Ishikawa (cell line): ENCODE data around the gene S100A8.

Experiments used
- CEBPB ChIP-seq: IDR thresholded peaks from 2 replicates; pipeline ENCODE4 v1.6.1; 2012
- CREB1 ChIP-seq: IDR thresholded peaks from 2 replicates; pipeline ENCODE4 v1.6.1; 2012; ENCODE audit warnings: low read depth
- EGR1 ChIP-seq: IDR thresholded peaks from 2 replicates; pipeline ENCODE4 v1.6.1; 2012
- EP300 ChIP-seq: IDR thresholded peaks from 2 replicates; pipeline ENCODE4 v1.6.1; 2012; ENCODE audit warnings: borderline replicate concordance
- FOXM1 ChIP-seq: IDR thresholded peaks from 2 replicates; pipeline ENCODE4 v1.6.1; 2012; ENCODE audit warnings: low read depth, borderline replicate concordance
- NFIC ChIP-seq: IDR thresholded peaks from 2 replicates; pipeline ENCODE4 v1.6.1; 2012
- RAD21 ChIP-seq: IDR thresholded peaks from 2 replicates; pipeline ENCODE4 v1.6.1; 2012; ENCODE audit warnings: low read depth
- TAF1 ChIP-seq: IDR thresholded peaks from 2 replicates; pipeline ENCODE4 v1.6.1; 2012; ENCODE audit warnings: low read depth, mild to moderate bottlenecking
- TCF12 ChIP-seq: IDR thresholded peaks from 2 replicates; pipeline ENCODE4 v1.6.1; 2012; ENCODE audit warnings: low read depth
- TEAD4 ChIP-seq: IDR thresholded peaks from 2 replicates; pipeline ENCODE4 v1.6.1; 2012
- YY1 ChIP-seq: IDR thresholded peaks from 2 replicates; pipeline ENCODE4 v1.6.1; 2012; ENCODE audit warnings: low read depth
- ZBTB7A ChIP-seq: IDR thresholded peaks from 2 replicates; pipeline ENCODE4 v1.6.1; 2012; ENCODE audit warnings: low read depth
- TF ChIP-seq, protein P1 (sequence below): IDR thresholded peaks from 2 replicates; pipeline ENCODE4 v1.6.1; 2012
- TF ChIP-seq, protein P2 (sequence below): IDR thresholded peaks from 2 replicates; pipeline ENCODE4 v1.6.1; 2012
- TF ChIP-seq, protein P3 (sequence below): IDR thresholded peaks from 2 replicates; pipeline ENCODE4 v1.6.1; 2012; ENCODE audit warnings: low read depth, mild to moderate bottlenecking

Gene S100A8

DNA sequence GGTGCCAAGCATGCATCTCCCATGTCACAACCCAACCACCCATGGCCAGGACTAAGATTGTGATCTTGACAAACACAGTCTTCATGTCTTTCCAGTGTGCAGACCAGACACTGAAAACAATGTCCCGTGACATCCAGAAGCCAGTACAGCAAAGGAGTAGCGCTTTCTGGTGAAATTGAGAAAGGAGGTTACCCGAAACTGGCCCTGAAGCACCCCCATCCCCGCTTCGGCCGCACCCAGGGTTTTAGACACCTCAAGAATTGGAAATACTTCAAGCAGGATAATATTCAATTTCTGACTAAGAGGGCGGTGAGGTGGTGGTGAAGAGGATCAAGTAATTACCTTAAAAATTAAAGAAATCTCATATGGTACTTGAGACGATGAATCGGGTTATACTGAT, 10.6 kb upstream of the S100A8 start:
- TF ChIP-seq TEAD4: no peak
- no peak for TF ChIP-seq YY1
- no peak for TF ChIP-seq FOXM1
- TF ChIP-seq, protein P1, sequence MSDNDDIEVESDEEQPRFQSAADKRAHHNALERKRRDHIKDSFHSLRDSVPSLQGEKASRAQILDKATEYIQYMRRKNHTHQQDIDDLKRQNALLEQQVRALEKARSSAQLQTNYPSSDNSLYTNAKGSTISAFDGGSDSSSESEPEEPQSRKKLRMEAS: no peak
- TF ChIP-seq, protein P2, sequence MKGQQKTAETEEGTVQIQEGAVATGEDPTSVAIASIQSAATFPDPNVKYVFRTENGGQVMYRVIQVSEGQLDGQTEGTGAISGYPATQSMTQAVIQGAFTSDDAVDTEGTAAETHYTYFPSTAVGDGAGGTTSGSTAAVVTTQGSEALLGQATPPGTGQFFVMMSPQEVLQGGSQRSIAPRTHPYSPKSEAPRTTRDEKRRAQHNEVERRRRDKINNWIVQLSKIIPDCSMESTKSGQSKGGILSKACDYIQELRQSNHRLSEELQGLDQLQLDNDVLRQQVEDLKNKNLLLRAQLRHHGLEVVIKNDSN: no peak
- TF ChIP-seq RAD21: no peak
- TF ChIP-seq, protein P3, sequence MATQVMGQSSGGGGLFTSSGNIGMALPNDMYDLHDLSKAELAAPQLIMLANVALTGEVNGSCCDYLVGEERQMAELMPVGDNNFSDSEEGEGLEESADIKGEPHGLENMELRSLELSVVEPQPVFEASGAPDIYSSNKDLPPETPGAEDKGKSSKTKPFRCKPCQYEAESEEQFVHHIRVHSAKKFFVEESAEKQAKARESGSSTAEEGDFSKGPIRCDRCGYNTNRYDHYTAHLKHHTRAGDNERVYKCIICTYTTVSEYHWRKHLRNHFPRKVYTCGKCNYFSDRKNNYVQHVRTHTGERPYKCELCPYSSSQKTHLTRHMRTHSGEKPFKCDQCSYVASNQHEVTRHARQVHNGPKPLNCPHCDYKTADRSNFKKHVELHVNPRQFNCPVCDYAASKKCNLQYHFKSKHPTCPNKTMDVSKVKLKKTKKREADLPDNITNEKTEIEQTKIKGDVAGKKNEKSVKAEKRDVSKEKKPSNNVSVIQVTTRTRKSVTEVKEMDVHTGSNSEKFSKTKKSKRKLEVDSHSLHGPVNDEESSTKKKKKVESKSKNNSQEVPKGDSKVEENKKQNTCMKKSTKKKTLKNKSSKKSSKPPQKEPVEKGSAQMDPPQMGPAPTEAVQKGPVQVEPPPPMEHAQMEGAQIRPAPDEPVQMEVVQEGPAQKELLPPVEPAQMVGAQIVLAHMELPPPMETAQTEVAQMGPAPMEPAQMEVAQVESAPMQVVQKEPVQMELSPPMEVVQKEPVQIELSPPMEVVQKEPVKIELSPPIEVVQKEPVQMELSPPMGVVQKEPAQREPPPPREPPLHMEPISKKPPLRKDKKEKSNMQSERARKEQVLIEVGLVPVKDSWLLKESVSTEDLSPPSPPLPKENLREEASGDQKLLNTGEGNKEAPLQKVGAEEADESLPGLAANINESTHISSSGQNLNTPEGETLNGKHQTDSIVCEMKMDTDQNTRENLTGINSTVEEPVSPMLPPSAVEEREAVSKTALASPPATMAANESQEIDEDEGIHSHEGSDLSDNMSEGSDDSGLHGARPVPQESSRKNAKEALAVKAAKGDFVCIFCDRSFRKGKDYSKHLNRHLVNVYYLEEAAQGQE: no peak
- TF ChIP-seq ZBTB7A: no peak
- no peak for TF ChIP-seq CEBPB
- no peak for TF ChIP-seq CREB1

DNA sequence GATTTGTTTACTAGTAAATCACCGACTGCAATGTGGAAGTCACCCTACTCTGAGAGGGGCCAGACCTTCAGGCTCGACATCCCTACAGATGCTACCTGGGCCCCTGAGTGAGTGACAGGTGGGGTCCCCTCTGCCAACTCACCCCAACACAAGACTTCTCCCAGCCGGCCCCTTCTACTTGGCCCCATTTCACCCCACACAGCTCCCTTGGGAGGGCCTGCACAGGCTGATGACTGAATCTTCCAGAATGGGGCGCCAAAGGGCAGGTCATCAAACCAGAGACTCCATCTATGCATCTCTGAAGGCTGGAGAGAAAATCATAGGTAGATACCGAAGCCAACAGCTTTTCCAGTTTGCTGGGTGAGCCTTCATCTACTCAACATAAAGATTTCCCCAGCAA, 9.4 kb upstream of the S100A8 start:
- TF ChIP-seq NFIC (no peak), TEAD4 (no peak), RAD21 (peak; percentile 16; the same call in 1 of the 2 replicates)

DNA sequence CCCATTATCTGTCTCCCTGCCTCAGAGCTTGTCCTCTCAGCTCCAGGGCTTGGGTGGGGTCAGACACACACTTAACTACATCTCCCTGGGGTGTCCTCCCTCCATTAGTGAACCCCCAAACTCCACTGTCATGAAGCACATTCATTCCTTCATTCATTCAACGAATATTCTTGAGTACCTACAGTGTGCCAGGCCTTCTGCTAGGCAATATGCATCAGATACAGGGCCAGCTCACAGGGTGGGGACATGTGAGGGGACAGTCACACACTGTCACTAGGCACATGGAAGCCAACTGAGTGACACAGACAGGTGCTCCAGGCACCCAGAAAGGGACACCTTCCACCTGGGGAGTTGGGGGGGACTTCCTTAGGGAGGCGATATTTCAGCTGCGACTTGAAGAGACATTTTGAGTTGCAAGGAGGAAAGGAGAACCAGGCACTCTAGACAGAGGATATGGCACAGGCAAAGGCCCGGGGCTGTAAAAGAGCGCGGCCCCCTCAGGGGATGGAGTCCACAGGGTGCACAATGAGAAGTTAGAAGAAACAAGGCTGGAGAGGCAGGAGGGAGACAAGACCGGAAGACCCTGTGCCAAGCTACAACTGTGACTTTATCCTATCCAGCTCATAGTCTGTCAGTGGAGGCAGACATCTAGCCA, 8.7 kb upstream of the S100A8 start:
- TF ChIP-seq ZBTB7A (no peak), YY1 (no peak), TCF12 (no peak), EGR1 (no peak), TAF1 (no peak), CREB1 (no peak), FOXM1 (no peak), RAD21 (no peak)
- TF ChIP-seq, protein P3: no peak

DNA sequence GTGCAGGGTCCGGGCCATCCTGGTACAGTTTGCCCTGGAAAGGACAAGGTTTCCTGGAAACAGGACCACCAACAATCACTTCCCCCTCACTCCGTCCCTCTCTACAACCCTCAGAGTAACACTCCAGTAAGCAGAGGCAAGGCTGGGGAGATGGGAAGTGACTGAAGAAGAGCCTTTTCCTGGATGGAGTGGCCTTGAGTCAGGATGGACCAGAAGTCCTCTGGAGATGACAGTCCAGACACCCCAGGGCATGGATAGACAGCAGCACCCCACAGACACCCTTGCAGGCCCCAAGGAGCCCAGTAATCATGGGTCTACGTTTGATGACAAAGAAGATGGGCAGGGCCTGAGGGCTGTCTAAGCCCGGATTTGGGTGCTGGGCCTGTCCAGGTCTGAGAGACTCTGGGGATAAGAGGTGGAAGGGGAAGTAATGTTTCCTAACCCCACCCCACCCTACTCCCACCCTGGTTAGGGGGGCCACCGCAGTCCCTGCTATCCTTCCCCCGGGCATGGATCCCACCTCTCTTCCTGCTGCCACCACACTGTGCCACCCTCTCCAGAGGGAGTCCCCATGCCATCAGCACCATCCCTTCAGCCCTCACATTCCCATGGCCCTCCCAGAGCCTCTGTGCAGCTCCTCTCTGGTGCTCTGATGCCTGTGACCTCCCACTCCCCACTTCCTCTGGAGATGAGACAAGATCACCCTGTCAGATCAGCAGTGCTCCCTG, 7.2 kb upstream of the S100A8 start:
- TF ChIP-seq CEBPB: no peak
- TF ChIP-seq RAD21: no peak
- TF ChIP-seq, protein P2: no peak
- no peak for TF ChIP-seq EGR1
- no peak for TF ChIP-seq ZBTB7A
- TF ChIP-seq NFIC: no peak
- TF ChIP-seq TCF12: no peak
- no peak for TF ChIP-seq TEAD4
- TF ChIP-seq TAF1: no peak
- no peak for TF ChIP-seq EP300
- TF ChIP-seq CREB1: no peak

DNA sequence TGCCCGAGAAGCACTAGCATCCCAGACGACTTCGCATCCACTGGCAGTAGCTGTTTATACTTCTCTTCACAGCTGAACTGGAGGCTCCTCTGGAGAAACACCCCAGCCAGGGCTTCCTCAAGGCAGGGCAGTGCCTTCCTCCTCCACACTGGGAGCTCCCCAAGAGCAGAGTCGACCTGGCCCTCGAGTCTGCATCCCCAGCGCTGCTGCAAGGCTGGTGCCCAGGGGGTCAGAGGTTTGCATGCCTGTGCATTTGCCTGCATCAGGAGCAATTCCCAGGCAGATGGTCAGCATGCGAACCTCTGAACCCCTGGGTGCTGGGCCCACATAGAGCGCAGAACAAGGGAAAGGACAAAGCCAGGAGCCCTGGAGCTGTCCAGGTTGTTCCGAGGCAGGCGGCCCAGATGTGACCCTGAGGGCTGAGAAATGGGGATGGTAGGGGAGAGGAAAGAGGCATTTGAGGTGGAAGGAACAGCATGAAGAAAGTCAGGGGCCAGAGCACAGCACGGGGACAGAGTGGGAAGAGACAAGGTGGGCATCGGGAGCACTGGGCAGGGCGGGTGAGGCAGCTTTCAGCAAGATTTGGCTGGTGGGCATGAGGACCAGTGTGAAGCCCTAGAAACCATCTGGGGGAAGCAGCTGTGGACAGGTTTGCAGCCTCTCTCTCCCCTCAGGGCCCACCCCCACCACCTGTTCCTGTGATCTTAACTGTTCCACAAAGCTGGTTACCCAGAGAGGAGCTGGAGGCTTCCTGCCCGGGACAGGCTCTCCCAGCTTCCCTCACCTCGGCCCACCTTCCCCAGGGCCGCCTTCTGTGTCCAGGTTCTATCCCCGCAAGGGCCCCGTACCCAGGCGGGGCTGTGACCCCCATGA, 6.4 kb upstream of the S100A8 start:
- TF ChIP-seq, protein P3: 0 out of 2 replicates have a peak, but pooled peaks have one; percentile 25
- TF ChIP-seq EGR1 (no peak), TAF1 (no peak), CEBPB (no peak)
